GM18907 (cell line): ENCODE measurements around the gene PRDM16.

Experiments used
- ATAC-seq: cut with Tn5 transposase; IDR thresholded peaks from one replicate; pipeline ENCODE4 v1.9.1; 2021; ENCODE audit warnings: mild to moderate bottlenecking, moderate library complexity; ENCODE audit not compliant: unreplicated experiment

Gene PRDM16

DNA sequence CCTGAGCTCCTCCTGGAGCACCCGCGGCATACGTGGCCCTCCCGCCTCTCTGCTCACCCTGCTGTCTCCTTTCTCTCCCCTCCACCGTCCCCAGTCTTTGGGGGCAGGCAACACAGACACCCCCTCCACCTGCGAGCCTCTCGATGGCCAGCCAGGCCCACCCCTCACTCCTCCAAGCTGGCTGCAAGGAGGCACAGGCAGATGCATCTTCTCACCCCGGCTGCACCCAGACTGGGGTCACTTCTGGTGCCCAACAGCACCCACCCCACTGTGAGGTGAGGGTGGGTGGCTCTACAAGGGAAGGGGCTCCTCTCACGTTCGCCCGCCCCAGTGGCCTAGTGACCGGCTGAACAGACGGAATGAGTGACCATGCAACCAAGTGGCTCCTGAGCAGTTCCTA is 277.5 kb downstream of the PRDM16 start:
- ATAC-seq: no peak

DNA sequence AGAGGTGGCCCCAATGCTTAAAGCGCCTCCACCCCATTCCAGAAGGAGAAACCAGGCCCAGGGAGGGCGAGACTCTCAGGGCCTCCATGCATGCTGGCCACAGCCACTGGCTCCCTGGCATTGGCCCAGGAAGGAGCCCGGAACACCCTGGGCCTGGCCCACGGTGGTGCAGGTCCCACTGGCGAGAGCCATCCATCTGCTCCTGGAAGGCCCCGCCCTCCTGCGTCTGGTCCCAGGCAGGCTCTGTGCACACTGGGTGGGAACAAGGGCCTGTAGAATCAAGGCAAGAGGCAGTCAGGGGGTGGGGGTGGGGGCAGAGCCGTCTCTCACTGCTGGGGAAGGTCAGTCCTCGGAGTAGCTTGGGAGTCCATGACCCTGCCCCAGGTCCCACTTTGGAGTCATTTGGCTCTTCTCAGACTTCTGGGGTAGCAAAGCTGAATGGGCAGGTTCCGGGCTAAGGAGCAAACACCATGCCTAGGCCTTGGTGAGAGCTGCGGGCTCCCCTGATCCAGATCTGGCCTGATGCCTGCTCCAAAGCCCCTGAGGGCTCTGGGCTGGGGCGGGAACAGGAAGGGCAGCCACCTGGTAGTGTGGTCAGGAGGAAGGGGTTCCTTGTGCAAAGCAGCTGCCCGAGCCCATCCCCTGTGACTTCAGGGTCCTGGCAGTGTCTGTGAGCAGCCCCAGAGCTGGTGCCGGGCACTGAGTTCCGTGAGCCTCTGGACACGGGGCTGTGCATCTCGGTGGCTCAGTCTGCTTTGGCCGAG is 278.4 kb downstream of the PRDM16 start:
- no peak for ATAC-seq

DNA sequence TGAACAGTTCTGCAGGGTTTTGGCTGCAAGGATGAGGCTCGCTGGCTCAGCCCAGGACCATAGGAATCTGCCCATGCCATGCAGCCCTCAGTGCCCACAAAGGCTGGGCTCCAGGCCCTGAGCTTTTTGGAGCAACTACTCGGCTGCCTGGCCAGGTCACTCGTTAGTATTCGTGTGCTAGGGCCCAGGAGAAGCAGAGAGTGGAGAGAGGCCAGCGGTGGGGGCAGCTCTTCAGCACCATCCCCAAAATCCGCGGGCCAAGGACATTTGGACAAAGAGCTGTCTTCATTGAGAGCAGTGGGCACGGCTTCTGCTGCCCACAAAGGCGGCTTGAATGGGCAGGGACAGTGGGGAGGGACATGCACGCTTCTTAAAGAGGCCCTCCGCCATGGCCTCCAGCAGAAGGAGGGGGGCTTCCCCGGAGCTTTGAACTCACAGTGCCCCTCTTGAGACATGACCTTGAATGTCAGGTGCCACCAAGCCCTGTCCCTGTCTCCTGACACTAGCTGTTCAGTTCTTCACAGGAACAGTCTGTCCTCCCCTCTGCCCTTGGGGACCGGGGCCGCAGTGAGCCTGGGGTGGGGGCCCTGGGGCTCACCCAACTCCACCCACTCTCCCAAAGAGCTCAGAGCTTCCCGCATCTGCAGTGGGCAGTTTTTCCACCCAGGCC is 279.3 kb downstream of the PRDM16 start:
- ATAC-seq: no peak

DNA sequence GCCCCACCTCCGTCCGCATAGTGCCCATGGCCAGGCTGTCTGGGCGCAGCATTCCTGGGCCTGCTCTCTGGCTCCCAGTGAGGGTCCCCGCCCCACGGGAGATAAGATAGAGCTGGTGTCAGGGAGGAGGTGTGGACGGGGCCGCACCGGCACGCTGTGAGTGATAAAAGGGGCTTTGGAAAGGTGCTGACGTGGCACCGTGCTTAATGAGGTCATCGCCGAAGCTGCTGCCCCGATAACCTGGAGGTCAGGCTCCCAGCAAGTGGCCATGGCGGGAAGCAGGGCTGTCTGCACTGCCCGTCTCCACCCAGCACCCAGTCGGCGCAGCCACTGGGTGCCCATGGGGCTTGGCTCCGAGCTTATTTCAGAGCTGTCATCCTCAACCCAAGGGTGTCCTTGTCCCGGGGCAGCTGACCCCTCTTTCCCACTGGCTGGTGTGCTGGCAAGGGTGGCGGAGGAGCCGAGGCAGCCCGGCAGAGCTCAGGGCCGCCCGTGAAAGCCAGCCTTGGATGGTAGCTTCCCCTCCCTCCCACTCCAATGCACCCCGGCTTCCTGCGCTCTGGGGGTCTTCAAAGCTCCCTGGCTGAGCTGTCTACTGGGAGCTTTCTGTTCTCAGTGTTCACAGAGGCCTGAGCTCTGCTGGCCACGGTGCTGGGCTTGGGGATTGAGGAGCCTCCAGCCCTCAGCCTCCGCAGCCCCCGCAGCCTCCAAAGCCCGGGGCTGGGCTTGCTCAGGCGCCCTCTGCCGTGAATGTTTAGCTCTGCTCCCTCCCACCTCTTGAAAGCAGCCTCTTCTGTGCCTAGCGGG is 280.4 kb downstream of the PRDM16 start:
- ATAC-seq: no peak

DNA sequence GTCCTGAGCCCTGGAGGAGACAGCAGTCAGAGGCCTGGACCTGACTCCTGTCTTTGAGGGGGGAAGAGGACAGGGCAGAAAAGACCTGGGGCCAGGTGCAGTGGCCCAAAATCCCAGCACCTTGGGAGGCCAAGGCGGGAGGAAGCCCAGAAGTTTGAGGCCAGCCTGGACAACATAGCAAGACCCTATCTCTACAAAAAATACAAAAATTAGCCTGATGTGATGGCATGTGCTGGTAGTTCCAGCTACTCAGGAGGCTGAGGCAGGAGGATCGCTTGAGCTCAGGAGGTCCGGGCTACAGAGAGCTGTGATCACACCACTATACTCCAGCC is 280.9 kb downstream of the PRDM16 start:
- no peak for ATAC-seq

DNA sequence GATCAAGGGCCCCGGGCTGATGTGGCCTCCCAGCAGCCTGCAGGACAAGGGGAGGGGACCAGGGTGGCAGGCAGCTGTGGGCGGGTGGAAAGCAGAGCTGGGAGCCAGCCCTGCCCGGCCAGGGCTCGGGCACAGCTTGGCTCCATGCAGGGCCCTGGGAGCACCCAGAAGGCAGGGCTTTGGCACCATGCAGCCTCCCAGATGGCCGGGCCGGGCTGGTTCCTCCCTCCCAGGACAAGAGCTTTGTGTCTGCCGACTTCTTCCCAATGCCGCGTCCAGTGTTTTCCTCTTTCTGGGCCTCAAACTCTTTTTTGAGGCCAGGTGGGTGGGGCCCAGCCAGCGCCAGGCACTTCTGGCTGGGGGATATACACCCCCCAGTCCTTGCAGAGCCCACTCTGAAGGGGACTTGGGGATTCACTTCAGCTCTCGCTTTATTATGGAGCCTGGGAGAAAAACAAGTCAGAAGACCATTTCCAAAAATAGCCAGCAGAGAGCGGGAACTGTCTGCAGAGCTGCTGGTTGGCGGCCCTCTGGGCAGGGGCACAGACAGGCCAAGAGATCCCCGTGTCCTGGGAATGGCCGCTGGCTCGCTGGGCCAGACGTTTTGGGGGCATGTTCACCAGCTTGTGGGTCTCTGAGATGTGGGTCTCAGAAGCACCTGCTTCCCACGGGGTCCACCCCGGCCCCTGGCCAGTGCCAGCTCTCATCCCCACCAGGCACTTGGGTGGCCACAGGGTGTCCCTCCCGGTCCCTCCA is 281.7 kb downstream of the PRDM16 start:
- no peak for ATAC-seq

DNA sequence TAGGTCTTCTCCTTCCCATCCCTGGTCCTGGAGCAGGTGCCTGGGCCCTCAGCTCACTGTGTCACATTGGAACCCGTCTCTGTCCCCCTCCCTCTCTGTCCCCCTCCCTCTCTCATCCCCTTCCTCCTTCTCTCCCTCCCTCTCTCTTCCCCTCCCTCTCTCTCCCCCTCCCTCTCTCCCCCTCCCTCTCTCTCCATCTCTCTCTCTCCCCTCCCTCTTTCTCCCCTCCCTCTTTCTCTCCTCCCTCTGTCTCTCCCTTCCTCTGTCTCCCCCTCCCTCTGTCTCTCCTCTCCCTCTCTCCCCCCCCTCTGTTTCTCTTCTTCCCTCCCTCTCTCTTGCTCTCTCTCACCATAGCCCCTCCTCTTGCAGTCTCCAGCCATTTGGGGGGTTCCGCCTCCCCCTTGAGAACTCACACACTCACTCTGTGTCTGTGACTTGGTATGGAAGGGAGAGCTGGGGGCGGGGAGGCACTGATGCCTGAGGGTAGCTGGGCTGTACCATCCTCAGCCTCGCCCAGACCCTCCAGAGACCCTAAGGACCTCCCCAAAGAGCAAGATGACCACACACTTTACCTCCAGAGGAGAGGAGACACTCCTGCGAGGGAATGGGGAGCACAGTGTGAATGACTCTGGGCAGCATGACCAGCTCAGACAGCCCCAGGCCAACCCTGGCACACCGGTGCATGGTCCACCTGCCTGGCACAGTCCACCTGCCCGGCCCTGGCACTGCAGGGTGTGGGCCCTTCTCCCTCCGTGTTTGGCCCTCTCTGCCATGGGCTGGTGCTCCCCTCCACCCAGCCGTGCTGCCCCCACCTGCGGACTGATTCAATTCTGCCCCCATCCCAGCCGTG is 282.7 kb downstream of the PRDM16 start:
- no peak for ATAC-seq

DNA sequence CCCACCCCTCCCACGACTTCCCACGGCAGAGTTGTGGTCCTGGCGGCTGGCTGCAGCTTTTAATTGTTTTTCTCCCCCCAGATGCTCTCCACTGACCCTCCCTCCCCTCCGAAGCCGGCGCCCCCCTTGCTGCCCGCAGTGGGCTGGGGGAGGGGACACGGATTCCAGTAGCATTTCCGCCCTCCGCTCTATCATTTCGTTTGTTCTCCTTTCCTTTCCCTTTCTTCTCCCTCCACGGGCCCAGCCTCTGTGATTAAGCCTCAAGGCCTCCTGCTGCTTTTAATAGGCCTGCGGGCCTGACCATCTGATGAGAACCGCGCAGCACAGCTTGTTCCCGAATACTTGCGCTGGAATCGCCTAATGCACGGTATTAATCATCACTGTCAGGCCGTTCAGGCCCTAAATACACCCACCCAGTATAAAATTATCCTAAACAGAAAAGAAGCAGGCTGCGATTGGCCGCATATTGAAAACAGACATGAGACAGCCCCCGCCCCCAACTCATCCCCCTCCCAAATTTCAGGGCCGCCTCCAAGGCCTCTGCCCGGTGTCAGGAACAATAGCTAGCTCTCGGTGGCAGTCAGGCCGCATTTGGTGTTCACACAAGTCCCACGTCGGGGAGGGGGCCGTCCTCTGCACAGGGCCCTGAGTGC is 283.4 kb downstream of the PRDM16 start:
- no peak for ATAC-seq

DNA sequence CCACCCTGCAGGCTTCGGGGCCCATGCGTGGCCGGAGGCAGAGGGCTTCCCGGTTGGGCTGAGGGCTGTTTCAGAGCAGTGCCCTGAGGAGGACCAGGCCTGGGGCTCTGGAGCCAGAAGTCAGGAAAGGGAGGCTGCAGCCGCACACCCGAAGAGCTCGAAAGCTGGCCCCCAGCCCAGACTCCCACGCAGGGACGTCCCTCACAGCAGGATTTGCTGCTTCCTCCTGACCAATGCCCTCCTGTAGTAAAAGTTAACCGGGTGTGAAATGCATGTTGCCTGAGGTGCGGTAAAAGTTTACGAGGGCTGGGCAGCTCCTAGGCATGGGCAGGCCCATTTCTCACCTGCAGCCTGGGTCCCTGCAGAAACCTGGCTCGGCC is 283.9 kb downstream of the PRDM16 start:
- no peak for ATAC-seq

DNA sequence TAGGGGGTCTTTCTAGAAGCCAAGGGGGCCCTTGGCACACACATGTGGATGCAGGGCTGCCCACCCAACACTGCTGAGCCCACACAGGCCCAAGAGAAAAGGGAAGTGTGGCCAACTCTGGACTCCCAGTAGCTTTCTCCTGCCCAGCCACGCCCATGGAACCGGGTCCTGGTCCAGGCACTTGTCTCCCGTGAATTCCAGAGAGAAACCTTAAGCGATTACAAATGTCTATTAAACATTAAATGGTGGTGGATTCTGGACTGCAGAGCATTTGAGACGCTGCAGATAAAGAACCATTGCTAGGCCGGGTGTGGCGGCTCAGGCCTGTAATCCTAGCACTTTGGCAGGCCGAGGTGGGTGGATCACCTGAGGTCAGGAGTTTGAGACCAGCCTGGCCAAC is 284.9 kb downstream of the PRDM16 start:
- no peak for ATAC-seq

DNA sequence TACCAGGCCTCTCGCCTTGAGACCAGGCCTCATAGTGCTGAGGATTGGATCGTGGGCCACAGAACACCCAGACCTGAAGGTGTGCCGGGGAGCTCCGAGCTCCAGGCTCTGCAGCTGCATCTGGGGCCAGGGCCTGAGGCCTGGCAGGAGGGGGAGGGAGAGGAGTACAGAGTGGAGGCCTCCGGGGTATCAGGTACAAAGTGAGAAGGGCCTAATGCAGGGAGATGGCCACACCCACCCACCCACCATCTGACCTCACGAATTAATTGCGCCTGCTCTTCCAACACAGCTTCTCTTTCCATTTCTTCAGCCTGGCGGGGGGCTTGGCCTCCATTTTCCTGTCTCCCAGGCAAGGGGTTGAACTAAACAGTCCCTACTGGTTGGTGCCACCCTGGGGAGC is 286.1 kb downstream of the PRDM16 start:
- ATAC-seq: no peak

DNA sequence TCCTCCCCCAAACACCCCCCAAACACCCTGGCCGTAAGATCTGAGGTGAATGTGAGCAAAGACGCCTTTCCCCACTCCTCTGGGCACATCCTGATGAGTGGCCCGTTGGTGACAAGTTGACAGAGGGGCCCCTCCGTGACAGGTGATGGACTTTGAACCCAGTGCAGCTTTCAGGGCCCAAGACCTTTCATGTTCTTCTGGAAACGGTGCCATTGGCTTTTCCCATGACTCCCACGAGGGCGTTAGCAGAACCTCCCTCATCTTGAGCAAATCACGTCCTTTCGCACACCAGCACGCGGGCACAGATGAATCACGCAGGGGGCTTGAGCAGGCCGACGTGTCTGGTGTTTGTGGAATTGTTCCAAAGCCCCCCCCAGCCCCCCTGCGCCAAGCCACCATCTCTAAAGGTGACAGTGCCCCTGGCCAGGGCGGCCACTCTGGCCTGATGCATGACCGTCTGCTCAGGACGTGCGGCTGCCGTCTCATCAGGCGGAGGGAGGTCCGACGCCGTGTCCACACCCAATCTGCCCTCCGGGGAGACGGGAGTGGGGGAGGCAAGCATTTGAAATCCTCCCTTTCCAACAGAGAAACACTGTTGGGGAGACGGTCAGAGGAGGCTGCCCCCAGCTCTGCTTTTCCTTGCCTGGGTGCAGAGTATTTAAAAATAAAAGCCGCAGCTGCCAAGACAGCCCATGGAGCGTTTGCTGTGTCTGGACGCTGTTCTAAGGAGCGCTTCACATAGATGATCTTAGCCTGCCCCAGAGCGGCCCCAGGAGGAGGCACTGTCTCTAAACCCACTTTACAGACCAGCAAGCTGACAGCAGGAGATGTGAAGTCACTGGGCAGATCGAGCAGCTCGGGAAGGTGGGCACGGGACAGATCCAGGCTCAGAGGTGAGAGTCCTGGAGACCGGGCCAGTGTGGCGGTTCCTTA is 287.2 kb downstream of the PRDM16 start:
- ATAC-seq: no peak

DNA sequence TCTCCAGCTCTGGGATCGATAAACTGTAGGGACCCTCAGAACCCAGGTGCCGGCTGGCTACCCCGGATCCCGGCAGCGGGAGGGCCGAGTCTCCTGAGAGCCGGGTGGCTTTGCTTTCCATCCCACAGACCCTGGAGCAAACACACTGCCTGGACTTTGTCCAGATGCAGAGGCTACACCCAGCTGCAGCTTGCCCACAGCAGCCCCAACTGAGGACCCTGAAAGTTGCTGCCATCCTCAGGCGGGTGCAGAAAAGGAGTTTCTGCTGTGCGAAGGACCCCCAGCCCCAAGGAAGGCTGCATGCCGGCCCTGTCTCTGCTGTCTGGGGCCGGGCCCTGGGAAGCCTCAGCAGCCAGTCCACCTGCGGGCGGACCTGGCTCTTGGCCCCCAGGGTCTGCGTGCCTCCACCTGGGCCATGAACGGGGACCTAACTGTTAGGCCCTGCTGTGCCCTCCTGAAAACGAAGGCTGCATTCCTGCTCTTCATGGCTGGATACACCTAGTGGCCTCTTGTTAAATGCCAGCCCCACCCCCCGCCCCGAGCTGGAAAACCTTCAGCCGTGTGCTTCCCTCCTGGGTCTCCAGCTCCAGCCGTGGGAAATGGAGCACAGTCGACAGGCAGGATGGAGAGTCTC is 287.9 kb downstream of the PRDM16 start:
- ATAC-seq: no peak

DNA sequence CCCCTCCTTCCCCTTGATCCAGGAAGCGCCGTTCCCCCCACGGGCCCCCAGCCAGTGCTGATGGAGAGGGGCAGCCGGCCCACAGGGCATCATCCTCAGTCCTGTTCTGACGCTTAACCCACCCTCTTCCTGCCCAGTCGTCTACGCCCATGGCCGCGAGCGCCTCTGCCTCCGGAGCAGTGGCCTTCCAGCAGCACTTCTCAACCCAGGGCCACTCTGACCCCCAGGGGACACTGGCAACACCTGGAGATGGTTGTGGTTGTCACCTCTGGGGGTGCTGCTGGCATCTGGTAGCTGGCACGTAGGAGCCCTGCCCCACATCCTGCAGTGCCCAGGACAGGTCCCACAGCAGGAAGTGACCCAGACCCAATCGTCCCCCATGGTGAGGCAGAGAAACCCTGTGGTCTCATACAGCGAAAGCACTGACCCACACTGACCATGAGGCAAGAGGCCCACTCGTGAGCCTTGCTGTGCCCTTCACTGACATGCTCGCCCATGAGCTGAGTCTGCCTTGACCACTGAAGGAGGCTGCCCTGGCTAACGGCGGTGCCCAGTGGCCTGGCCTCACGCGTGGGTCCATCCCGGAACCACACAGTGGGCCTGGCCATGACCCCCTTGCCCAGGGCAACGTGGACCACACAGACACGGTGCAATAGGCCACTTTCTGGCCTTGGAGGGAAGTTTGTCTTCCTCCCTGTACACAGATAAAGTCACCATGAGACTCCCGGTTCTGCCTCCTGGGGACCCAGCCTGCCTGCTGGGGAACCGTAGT is 288.7 kb downstream of the PRDM16 start:
- no peak for ATAC-seq

DNA sequence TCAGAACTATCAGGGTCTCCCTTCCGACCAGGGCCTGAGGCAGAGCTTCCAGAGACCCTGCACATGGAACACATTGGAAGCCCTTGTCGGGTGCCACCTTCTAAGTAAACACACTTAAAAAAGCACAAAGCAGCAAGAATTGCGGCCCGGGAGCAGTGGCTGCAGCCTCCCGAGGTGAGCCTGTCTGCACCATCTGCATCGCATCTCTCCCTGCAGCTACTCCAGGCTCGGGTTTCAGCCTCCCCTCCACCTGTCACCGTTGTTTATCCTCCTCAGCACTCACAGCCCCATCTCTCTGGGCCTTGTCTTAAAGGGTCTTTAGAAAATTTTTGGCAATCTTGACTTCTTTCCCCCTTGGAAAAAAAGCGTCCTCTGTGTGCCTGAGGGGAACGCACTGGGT is 290.3 kb downstream of the PRDM16 start:
- no peak for ATAC-seq

DNA sequence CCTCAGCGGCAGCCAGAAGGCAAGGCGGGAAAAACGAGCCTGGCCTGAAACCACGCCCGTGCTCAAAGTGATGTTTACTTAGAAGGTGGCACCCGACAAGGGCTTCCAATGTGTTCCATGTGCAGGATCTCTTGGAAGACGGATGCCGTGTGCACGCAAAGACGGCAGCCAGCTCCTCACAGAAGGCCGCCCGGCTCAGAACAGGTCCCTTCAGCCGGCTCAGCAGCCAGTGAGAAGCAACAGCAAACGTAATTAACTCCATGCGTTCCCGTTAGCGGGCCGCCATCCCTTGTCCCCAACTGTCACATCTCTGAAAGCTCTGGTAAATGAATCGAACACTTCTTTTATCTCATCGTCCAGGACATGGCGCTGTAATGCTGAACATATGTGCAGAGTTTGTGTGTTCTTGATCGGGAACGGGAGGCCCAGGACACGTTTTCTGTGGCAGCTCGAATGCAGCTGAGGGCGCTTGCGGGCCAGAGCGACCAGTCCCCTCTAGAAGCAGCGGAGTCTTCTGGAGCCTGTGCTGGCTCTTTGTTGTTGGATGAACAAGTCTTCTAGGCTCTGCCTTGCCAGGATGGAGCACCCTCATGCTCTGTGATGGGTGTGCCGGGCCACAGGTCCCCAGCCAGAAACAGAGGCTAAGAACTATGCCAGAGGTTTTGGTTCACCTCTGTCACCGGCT is 290.9 kb downstream of the PRDM16 start:
- ATAC-seq: no peak

DNA sequence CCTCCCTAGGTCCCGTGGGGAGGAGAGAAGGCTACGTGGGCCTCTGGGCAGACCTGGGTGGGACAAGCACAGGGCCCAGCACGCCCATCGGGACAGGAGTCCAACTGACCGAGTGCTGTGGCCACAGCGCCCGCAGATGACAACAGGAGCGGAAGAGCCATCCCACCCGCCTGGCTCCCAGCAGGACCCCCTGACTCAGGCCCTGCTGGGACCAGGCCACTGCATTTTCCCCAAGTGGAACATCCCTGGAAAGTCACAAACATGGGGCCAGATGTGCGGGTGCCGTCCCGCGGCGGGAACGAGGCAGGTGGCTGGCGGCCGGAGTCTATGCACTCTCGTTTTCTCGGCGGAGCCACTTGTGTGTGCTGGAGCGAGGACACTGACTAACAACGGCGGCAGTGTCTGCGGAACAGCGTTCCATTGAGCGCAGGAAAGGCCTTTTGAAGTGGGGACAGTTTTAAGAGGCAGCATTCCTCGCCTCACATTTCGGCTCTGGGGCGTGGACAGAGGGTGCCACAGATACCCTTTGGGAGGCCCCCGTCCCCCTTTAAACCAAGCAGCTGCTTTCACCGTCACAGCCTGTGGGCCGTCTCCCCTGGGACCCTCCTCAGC is 291.7 kb downstream of the PRDM16 start:
- ATAC-seq: no peak
